HEK293 (cell line): ENCODE data around the gene TSPYL6.

Source experiments
- CTCF ChIA-PET: fragments of 350-600 bp; formaldehyde crosslinking; extraction: SDS; loops from one replicate; lab custom pipeline; 2021; ENCODE audit warnings: antibody characterized with exemption; lab: Yijun Ruan, JAX
- POLR2A ChIA-PET: fragments of 300-600 bp; formaldehyde crosslinking; extraction: SDS; loops from one replicate; lab custom pipeline; 2020; ENCODE audit warnings: antibody characterized with exemption, inconsistent platforms; lab: Yijun Ruan, JAX
- H3K27ac ChIP-seq: fragments of 200-500 bp; sonication (Bioruptor generic); 2 replicates; pipeline ENCODE4 v1.5.1; 2014; ENCODE audit warnings: low read depth, low read length, control low read depth, inconsistent platforms; ENCODE audit errors: extremely low read depth
- H3K36me3 ChIP-seq, 2 experiments: fragments of 200-500 bp in 1 of 2; sonication (Bioruptor generic) in 1 of 2; 1 replicate in 1 of 2; 2 replicates in 1 of 2; pipeline ENCODE4 v1.5.1; 2014 to 2017; ENCODE audit warnings: inconsistent platforms in 2 of 2, low read length in 2 of 2; ENCODE audit not compliant: control insufficient read depth in 2 of 2, insufficient read depth in 1 of 2
- H3K4me1 ChIP-seq: fragments of 200-500 bp; sonication (Bioruptor generic); 2 replicates; pipeline ENCODE4 v1.5.1; 2014; ENCODE audit warnings: mild to moderate bottlenecking, low read length, inconsistent platforms; ENCODE audit not compliant: control insufficient read depth, insufficient read depth
- H3K4me3 ChIP-seq: 2 replicates; pipeline ENCODE4 v1.5.1; 2011; ENCODE audit warnings: low read depth, mild to moderate bottlenecking, control low read depth, low read length, moderate library complexity
- H3K9me3 ChIP-seq: fragments of 200-500 bp; sonication (Bioruptor generic); 2 replicates; pipeline ENCODE4 v1.5.1; 2014; ENCODE audit warnings: low read depth, low read length, inconsistent platforms; ENCODE audit not compliant: control insufficient read depth, insufficient read depth
- ATF2 ChIP-seq: fragments of 450-650 bp; formaldehyde crosslinking; IDR thresholded peaks from 2 replicates; pipeline ENCODE4 v1.5.1; 2016; ENCODE audit warnings: missing biosample characterization, missing genetic modification characterization, low read depth
- MZF1 ChIP-seq: fragments of 450-650 bp; formaldehyde crosslinking; IDR thresholded peaks from 2 replicates; pipeline ENCODE4 v1.5.1; 2017; ENCODE audit warnings: missing biosample characterization, missing genetic modification characterization, borderline replicate concordance
- PRDM1 ChIP-seq: fragments of 450-650 bp; formaldehyde crosslinking; IDR thresholded peaks from 2 replicates; pipeline ENCODE4; 2016; ENCODE audit warnings: missing biosample characterization, missing genetic modification characterization
- ZBTB49 ChIP-seq: fragments of 450-650 bp; formaldehyde crosslinking; IDR thresholded peaks from 2 replicates; pipeline ENCODE4 v1.5.1; 2016; ENCODE audit warnings: missing biosample characterization, missing genetic modification characterization, low read depth
- ZFP37 ChIP-seq: fragments of 450-650 bp; formaldehyde crosslinking; IDR thresholded peaks from 2 replicates; pipeline ENCODE4 v1.5.1; 2016; ENCODE audit warnings: missing biosample characterization, missing genetic modification characterization
- ZNF114 ChIP-seq: fragments of 450-650 bp; formaldehyde crosslinking; IDR thresholded peaks from 2 replicates; pipeline ENCODE4 v1.5.0; 2017; ENCODE audit warnings: missing biosample characterization, missing genetic modification characterization
- ZNF138 ChIP-seq: fragments of 450-650 bp; formaldehyde crosslinking; IDR thresholded peaks from 2 replicates; pipeline ENCODE4 v1.5.1; 2016; ENCODE audit warnings: missing biosample characterization, missing genetic modification characterization, borderline replicate concordance
- ZNF146 ChIP-seq: fragments of 450-650 bp; formaldehyde crosslinking; IDR thresholded peaks from 2 replicates; pipeline ENCODE4 v1.5.1; 2016; ENCODE audit warnings: missing biosample characterization, missing genetic modification characterization
- ZNF302 ChIP-seq: fragments of 450-650 bp; formaldehyde crosslinking; IDR thresholded peaks from 2 replicates; pipeline ENCODE4 v1.5.1; 2016; ENCODE audit warnings: missing biosample characterization, missing genetic modification characterization, low read depth
- ZNF335 ChIP-seq: fragments of 450-650 bp; formaldehyde crosslinking; conservative IDR thresholded peaks from 2 replicates; pipeline ENCODE4 v1.5.1; 2016; ENCODE audit warnings: missing biosample characterization, missing genetic modification characterization
- ZNF529 ChIP-seq: fragments of 450-650 bp; formaldehyde crosslinking; IDR thresholded peaks from 2 replicates; pipeline ENCODE4 v1.5.1; 2017; ENCODE audit warnings: missing genetic modification characterization, missing biosample characterization; ENCODE audit not compliant: insufficient replicate concordance
- ZNF623 ChIP-seq: fragments of 450-650 bp; formaldehyde crosslinking; IDR thresholded peaks from 2 replicates; pipeline ENCODE4 v1.5.1; 2016; ENCODE audit warnings: missing biosample characterization, missing genetic modification characterization
- ZNF654 ChIP-seq: fragments of 450-650 bp; formaldehyde crosslinking; IDR thresholded peaks from 2 replicates; pipeline ENCODE4 v1.5.1; 2016; ENCODE audit warnings: low read depth, missing biosample characterization, missing genetic modification characterization
- ZNF701 ChIP-seq: fragments of 450-650 bp; formaldehyde crosslinking; IDR thresholded peaks from 2 replicates; pipeline ENCODE4 v1.5.1; 2016; ENCODE audit warnings: missing biosample characterization, missing genetic modification characterization
- ZNF777 ChIP-seq: fragments of 450-650 bp; formaldehyde crosslinking; IDR thresholded peaks from 2 replicates; pipeline ENCODE4 v1.5.1; 2017; ENCODE audit warnings: missing biosample characterization, missing genetic modification characterization, borderline replicate concordance
- ZNF837 ChIP-seq: fragments of 450-650 bp; formaldehyde crosslinking; IDR thresholded peaks from 2 replicates; pipeline ENCODE4 v1.5.1; 2016; ENCODE audit warnings: missing biosample characterization, missing genetic modification characterization
- TF ChIP-seq, protein P1 (sequence below): fragments of 450-650 bp; formaldehyde crosslinking; conservative IDR thresholded peaks from 2 replicates; pipeline ENCODE4 v1.5.1; 2016; ENCODE audit warnings: low read depth, missing biosample characterization, missing genetic modification characterization
- TF ChIP-seq, protein P2 (sequence below): fragments of 450-650 bp; formaldehyde crosslinking; IDR thresholded peaks from 2 replicates; pipeline ENCODE4 v1.5.1; 2016; ENCODE audit warnings: missing biosample characterization, missing genetic modification characterization

TSPYL6 gene

DNA sequence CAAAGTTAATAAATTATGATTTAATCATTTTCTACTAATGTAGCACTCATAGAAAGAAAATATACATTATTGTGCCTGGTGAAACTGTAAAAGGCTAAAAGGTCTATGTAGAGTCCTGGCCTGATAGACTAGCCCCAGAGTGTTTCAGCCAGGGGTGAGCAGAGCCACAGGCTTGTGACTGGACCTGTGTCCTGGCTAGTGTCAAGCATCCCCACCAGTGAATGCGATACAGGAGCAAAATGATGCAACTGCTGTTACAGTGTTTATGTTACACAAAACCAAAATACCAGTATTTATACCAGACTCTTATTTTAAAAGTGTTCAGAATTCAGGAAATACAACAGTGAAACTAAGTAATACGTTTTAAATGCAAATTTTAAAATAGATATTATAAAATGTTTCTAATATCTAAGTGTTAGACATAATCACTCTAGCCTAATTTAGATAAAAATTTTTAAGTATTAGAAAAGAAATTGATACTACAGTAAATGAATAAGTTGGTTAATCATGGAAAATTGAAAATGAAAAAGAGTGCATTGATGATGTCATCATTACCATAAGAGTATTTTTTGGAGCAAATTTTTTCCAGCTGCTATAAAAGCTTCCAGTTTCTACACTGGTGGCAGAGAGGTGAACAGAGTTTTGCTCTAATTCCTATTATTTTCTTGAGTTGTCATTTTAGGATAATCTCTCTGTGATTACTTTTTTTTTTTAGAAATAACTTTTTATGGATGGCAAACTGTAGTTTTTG, 6.2 kb upstream of the TSPYL6 start:
- H3K4me1 ChIP-seq, result no peaks in the 10 kb centered on the region
- CTCF ChIA-PET, result interaction anchor here (1.6 kb wide), 1 partner anchor 155 kb away, joined by 3 read pairs; no protein-coding TSS in a partner anchor
- H3K27ac ChIP-seq, result no peak overlapping the region
- H3K9me3 ChIP-seq, result no peaks in the 10 kb centered on the region
- H3K4me3 ChIP-seq, result no peak overlapping the region
- no peak for TF ChIP-seq ZNF138 (tag by site-specific recombination)
- TF ChIP-seq ATF2 (tag by site-specific recombination), result peak; percentile 63; the same call in 1 of the 2 replicates
- TF ChIP-seq, all 188 proteins: peak for 1
- POLR2A ChIA-PET, result no interaction called here
- H3K36me3 ChIP-seq, result no peaks in the 10 kb centered on the region

- POLR2A ChIA-PET, result no interaction called here
- CTCF ChIA-PET, result no interaction called here
Measured at GRCh38 chr2:54261537-54261936, 5.5 kb upstream of the TSPYL6 start.

More at GRCh38 chr2:54261537-54261936, 5.5 kb upstream of the TSPYL6 start:
- H3K27ac ChIP-seq, result no peak overlapping the region
- no peaks in the 10 kb centered on the region for H3K36me3 ChIP-seq
- no peaks in the 10 kb centered on the region for H3K4me1 ChIP-seq
- H3K4me3 ChIP-seq, result no peak overlapping the region
- TF ChIP-seq, protein P1, sequence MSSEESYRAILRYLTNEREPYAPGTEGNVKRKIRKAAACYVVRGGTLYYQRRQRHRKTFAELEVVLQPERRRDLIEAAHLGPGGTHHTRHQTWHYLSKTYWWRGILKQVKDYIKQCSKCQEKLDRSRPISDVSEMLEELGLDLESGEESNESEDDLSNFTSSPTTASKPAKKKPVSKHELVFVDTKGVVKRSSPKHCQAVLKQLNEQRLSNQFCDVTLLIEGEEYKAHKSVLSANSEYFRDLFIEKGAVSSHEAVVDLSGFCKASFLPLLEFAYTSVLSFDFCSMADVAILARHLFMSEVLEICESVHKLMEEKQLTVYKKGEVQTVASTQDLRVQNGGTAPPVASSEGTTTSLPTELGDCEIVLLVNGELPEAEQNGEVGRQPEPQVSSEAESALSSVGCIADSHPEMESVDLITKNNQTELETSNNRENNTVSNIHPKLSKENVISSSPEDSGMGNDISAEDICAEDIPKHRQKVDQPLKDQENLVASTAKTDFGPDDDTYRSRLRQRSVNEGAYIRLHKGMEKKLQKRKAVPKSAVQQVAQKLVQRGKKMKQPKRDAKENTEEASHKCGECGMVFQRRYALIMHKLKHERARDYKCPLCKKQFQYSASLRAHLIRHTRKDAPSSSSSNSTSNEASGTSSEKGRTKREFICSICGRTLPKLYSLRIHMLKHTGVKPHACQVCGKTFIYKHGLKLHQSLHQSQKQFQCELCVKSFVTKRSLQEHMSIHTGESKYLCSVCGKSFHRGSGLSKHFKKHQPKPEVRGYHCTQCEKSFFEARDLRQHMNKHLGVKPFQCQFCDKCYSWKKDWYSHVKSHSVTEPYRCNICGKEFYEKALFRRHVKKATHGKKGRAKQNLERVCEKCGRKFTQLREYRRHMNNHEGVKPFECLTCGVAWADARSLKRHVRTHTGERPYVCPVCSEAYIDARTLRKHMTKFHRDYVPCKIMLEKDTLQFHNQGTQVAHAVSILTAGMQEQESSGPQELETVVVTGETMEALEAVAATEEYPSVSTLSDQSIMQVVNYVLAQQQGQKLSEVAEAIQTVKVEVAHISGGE (tag by site-specific recombination), result no peak
- TF ChIP-seq ZBTB49 (tag by site-specific recombination), result no peak
- TF ChIP-seq ZNF654, result no peak
- TF ChIP-seq ZNF623 (tag by site-specific recombination), result no peak
- TF ChIP-seq ZNF335 (tag by site-specific recombination), result no peak
- TF ChIP-seq ZFP37 (tag by site-specific recombination), result no peak
- no peak for TF ChIP-seq ZNF302 (tag by site-specific recombination)
- no peak for TF ChIP-seq ZNF777 (tag by site-specific recombination)
- no peak for TF ChIP-seq ZNF837 (tag by site-specific recombination)
- no peak for TF ChIP-seq MZF1 (tag by site-specific recombination)
- TF ChIP-seq, protein P2, sequence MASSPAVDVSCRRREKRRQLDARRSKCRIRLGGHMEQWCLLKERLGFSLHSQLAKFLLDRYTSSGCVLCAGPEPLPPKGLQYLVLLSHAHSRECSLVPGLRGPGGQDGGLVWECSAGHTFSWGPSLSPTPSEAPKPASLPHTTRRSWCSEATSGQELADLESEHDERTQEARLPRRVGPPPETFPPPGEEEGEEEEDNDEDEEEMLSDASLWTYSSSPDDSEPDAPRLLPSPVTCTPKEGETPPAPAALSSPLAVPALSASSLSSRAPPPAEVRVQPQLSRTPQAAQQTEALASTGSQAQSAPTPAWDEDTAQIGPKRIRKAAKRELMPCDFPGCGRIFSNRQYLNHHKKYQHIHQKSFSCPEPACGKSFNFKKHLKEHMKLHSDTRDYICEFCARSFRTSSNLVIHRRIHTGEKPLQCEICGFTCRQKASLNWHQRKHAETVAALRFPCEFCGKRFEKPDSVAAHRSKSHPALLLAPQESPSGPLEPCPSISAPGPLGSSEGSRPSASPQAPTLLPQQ (tag by site-specific recombination), result no peak
- no peak for TF ChIP-seq ZNF701 (tag by site-specific recombination)
- no peak for TF ChIP-seq PRDM1 (tag by site-specific recombination)
- no peak for TF ChIP-seq ZNF529
- TF ChIP-seq ZNF114 (tag by site-specific recombination), result no peak
- no peak for TF ChIP-seq ZNF146 (tag by site-specific recombination)
- no peaks in the 10 kb centered on the region for H3K9me3 ChIP-seq
